Endothelial cell of umbilical vein (primary cell): Measurements from ENCODE around the gene ADIPOR2. TPM values are rescaled to one million over a fixed set of nuclear protein-coding genes. Genes with fewer than 3 reads are reported as not detected.

Experiments
- BruUV-seq: library from RNA; stranded (reverse); fragments of 400-500 nt; replicated peaks from 2 replicates; lab custom pipeline; 2021; lab: Mats Ljungman, UMichigan
- CTCF ChIA-PET: fragments of 300-600, 350-600 bp; sonication (Branson Sonifier 250); formaldehyde crosslinking; loops from one replicate; lab custom pipeline; 2021; ENCODE audit warnings: antibody characterized with exemption, inconsistent platforms; lab: Charles Lee
- POLR2A ChIA-PET: fragments of 300-600, 350-600 bp; sonication (Branson Sonifier 250); formaldehyde crosslinking; loops from one replicate; lab custom pipeline; 2021; ENCODE audit warnings: antibody characterized with exemption, inconsistent platforms; lab: Charles Lee
- DNase-seq: peaks from one replicate; pipeline ENCODE4 v3.0.0-alpha.2; 2011; ENCODE audit warnings: low read depth, low spot score
- FAIRE-seq: peaks from 2 replicates; lab custom pipeline; 2011; peaks lifted over from hg19 to GRCh38; lab: Jason Lieb, UNC
- H2AFZ ChIP-seq: 2 replicates; pipeline ENCODE4 v1.6.0; 2012; ENCODE audit warnings: low read depth, low read length, control low read depth, inconsistent platforms
- H3K27ac ChIP-seq: 2 replicates; pipeline ENCODE4 v1.5.1; 2011; ENCODE audit warnings: low read depth, mild to moderate bottlenecking, control low read depth, low read length, moderate library complexity; ENCODE audit not compliant: insufficient read depth
- H3K27me3 ChIP-seq, 2 experiments: 2 replicates each; pipeline versions ENCODE4 v1.6.0 to v1.6.1; 2011; ENCODE audit warnings: low read length in 2 of 2, mixed read lengths in 1 of 2; ENCODE audit not compliant: control insufficient read depth in 2 of 2, insufficient read depth in 2 of 2
- H3K36me3 ChIP-seq, 2 experiments: 2 replicates in 1 of 2; 3 replicates in 1 of 2; pipeline ENCODE4 v1.5.1; 2011; ENCODE audit warnings: low read length in 2 of 2, mild to moderate bottlenecking in 1 of 2, moderate library complexity in 1 of 2; ENCODE audit not compliant: control insufficient read depth in 2 of 2, insufficient read depth in 2 of 2; ENCODE audit errors: extremely low read depth in 1 of 2
- H3K4me1 ChIP-seq: 3 replicates; pipeline ENCODE4 v1.5.1; 2011; ENCODE audit warnings: mild to moderate bottlenecking, low read length; ENCODE audit not compliant: control insufficient read depth, insufficient read depth; ENCODE audit errors: extremely low read depth
- H3K4me2 ChIP-seq: 2 replicates; pipeline ENCODE4 v1.6.1; 2011; ENCODE audit warnings: low read length, control low read depth, mixed read lengths; ENCODE audit not compliant: insufficient read depth
- H3K4me3 ChIP-seq, 3 experiments: fragments of 200-600 bp in 1 of 3; sonication (generic), shearing (Covaris generic) in 1 of 3; replicated peaks in 1 of 3; 2 replicates each; pipeline ENCODE4 v1.5.1; 2011 to 2016; ENCODE audit warnings: control low read depth in 3 of 3, low read length in 3 of 3, mild to moderate bottlenecking in 2 of 3, inconsistent platforms in 1 of 3, low read depth in 1 of 3, moderate library complexity in 1 of 3; ENCODE audit not compliant: insufficient read depth in 1 of 3
- H3K79me2 ChIP-seq: 2 replicates; pipeline ENCODE4 v1.6.0; 2012; ENCODE audit warnings: low read length, inconsistent platforms; ENCODE audit not compliant: control insufficient read depth, insufficient read depth
- H3K9ac ChIP-seq: replicated peaks from 2 replicates; pipeline ENCODE3; 2011; ENCODE audit warnings: low read length, control low read depth; ENCODE audit not compliant: insufficient read depth; ENCODE audit errors: extremely low read depth
- H3K9me1 ChIP-seq: replicated peaks from 3 replicates; pipeline ENCODE4 v1.6.0; 2011; ENCODE audit warnings: mild to moderate bottlenecking, low read length; ENCODE audit not compliant: control insufficient read depth, insufficient read depth; ENCODE audit errors: extremely low read depth
- H3K9me3 ChIP-seq: replicated peaks from 2 replicates; pipeline ENCODE4 v1.5.1; 2012; ENCODE audit warnings: low read length, inconsistent platforms; ENCODE audit not compliant: control insufficient read depth, insufficient read depth
- H4K20me1 ChIP-seq: replicated peaks from 2 replicates; pipeline ENCODE3; 2011; ENCODE audit warnings: mild to moderate bottlenecking, low read length; ENCODE audit not compliant: control insufficient read depth, insufficient read depth; ENCODE audit errors: extremely low read depth
- EZH2 ChIP-seq: IDR thresholded peaks from 2 replicates; pipeline ENCODE4 v1.6.1; 2012; ENCODE audit warnings: borderline replicate concordance, low read depth, mild to moderate bottlenecking, moderate library complexity, low read length, inconsistent platforms; ENCODE audit not compliant: severe bottlenecking
- FOS ChIP-seq: IDR thresholded peaks from 2 replicates; pipeline ENCODE4 v1.6.1; 2011; ENCODE audit warnings: mild to moderate bottlenecking, low read length, moderate library complexity, borderline replicate concordance; ENCODE audit not compliant: insufficient read depth
- GATA2 ChIP-seq: IDR thresholded peaks from 2 replicates; pipeline ENCODE4 v1.7.0; 2011; ENCODE audit warnings: low read depth, mild to moderate bottlenecking, moderate library complexity, mixed read lengths, low read length; ENCODE audit not compliant: insufficient read length, insufficient read depth
- JUN ChIP-seq: IDR thresholded peaks from 2 replicates; pipeline ENCODE4 v1.6.1; 2011; ENCODE audit warnings: borderline replicate concordance, low read depth; ENCODE audit not compliant: insufficient read length, insufficient read depth
- MYC ChIP-seq: IDR thresholded peaks from one replicate; pipeline ENCODE4 v1.6.1; 2011; ENCODE audit warnings: mild to moderate bottlenecking, low read depth, low read length
- POLR2A ChIP-seq: IDR thresholded peaks from 2 replicates; pipeline ENCODE4 v1.6.1; 2012; ENCODE audit warnings: low read depth, mild to moderate bottlenecking, control low read depth, low read length
- POLR2AphosphoS5 ChIP-seq: IDR thresholded peaks from 2 replicates; pipeline ENCODE4 v1.6.1; 2012; ENCODE audit warnings: low read depth, mild to moderate bottlenecking, control low read depth, low read length, moderate library complexity; ENCODE audit not compliant: insufficient read depth
- dilution Hi-C: fragments of 300-500 bp; cut with MboI; formaldehyde crosslinking; loops from one replicate; pipeline ENCODE4 v1.15.0; 2019; ENCODE audit warnings: low sequenced_read_pairs; ENCODE audit not compliant: extremely low pct_ligation_motif_present
- intact Hi-C: fragments of 100-400 bp; cut with micrococcal nuclease; formaldehyde crosslinking; loops from one replicate; pipeline ENCODE4 v1.10.0; 2022
- polyA plus RNA-seq, 4 experiments: library from polyadenylated mRNA; depleted of rRNA in 3 of 4; stranded (reverse) in 3 of 4; unstranded in 1 of 4; fragments of >200 nt; gene quantifications; 2 replicates each; pipeline versions ENCODE4 v1.2.1 to v1.2.3, GENCODE V29; 2011 to 2012; ENCODE audit warnings: missing spikeins in 1 of 4
- total RNA-seq: library from RNA; stranded (reverse); gene quantifications from 2 replicates; pipeline ENCODE4 v1.2.3, GENCODE V29; 2021
- TF ChIP-seq, protein P1 (sequence below), 2 donors: IDR thresholded peaks; 1 replicate in 1 of 2; 2 replicates in 1 of 2; pipeline ENCODE4 v1.5.1; 2011; ENCODE audit warnings: low read length in 2 of 2, mild to moderate bottlenecking in 2 of 2, moderate library complexity in 2 of 2, control low read depth in 1 of 2, inconsistent platforms in 1 of 2, low read depth in 1 of 2; ENCODE audit not compliant: insufficient read depth in 1 of 2; ENCODE audit errors: extremely low read depth in 1 of 2
- TF ChIP-seq, protein P2 (sequence below): IDR thresholded peaks from 2 replicates; pipeline ENCODE4 v1.6.1; 2011; ENCODE audit not compliant: insufficient read depth, insufficient read length

ADIPOR2 gene
- total and polyA plus RNA-seq, 2 donors (not counting 3 experiments of a cell fraction or from before 2014, with no cell fraction given), result 22.5 to 57.3 TPM

DNA sequence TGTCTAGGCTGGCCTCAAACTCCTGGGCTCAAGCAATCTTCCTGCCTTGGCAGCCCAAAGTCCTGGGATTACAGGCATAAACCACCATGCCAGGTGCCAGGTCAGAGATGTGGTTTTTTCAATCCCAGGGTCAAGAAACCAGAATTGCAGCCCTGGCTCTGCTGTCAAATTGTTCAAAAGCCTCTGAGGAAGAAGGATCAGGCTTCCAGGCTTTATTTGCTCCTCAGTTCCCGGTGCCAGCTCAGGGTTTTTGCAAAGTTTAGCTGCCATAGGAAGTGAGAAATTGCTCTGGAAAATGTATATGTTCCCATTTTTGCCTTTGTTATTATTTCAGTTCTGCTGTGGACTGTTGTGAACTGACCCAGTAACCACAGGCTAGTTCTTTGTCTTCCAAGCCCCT is 33.2 kb upstream of the ADIPOR2 start:
- Histone ChIP-seq H2AFZ (no peak overlapping the region), H3K4me1 (peaks cover 13% of the 10 kb centered on the region), H3K9ac (no peak overlapping the region), H3K9me1 (no peaks in the 10 kb centered on the region), H4K20me1 (no peaks in the 10 kb centered on the region), H3K27me3 (peaks cover 0 to 1% of the 10 kb centered on the region in 2 experiments), H3K79me2 (no peaks in the 10 kb centered on the region), H3K9me3 (no peaks in the 10 kb centered on the region), H3K36me3 (no peaks in the 10 kb centered on the region), H3K4me3 (no peak overlapping the region), H3K4me2 (no peak overlapping the region), H3K27ac (no peak overlapping the region)
- POLR2A ChIA-PET, result no interaction called here
- CTCF ChIA-PET, result interaction anchor here (0.9 to 11.4 kb wide), 5 partner anchors 13 to 282 kb away, joined by 3 to 840 read pairs (median 3); no protein-coding TSS in a partner anchor
- TF ChIP-seq EZH2, result no peak
- TF ChIP-seq, protein P1, sequence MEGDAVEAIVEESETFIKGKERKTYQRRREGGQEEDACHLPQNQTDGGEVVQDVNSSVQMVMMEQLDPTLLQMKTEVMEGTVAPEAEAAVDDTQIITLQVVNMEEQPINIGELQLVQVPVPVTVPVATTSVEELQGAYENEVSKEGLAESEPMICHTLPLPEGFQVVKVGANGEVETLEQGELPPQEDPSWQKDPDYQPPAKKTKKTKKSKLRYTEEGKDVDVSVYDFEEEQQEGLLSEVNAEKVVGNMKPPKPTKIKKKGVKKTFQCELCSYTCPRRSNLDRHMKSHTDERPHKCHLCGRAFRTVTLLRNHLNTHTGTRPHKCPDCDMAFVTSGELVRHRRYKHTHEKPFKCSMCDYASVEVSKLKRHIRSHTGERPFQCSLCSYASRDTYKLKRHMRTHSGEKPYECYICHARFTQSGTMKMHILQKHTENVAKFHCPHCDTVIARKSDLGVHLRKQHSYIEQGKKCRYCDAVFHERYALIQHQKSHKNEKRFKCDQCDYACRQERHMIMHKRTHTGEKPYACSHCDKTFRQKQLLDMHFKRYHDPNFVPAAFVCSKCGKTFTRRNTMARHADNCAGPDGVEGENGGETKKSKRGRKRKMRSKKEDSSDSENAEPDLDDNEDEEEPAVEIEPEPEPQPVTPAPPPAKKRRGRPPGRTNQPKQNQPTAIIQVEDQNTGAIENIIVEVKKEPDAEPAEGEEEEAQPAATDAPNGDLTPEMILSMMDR (IDR thresholded peaks at IDR 0.05; ENCODE audit: extremely low read depth in 1 of 2, insufficient read depth in 1 of 2, low read depth in 1 of 2, low read length in 2 of 2), result no peak
- no peak for TF ChIP-seq FOS
- TF ChIP-seq GATA2, result no peak
- TF ChIP-seq POLR2AphosphoS5, result no peak
- TF ChIP-seq POLR2A, result no peak
- TF ChIP-seq JUN, result no peak
- TF ChIP-seq, protein P2, sequence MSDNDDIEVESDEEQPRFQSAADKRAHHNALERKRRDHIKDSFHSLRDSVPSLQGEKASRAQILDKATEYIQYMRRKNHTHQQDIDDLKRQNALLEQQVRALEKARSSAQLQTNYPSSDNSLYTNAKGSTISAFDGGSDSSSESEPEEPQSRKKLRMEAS, result no peak
- no peak for TF ChIP-seq MYC
- dilution Hi-C loops (no loop called here), intact Hi-C loops (no loop called here)
- no TSS peak for BruUV-seq
- FAIRE-seq (peak; percentile 12), DNase-seq (no peak)
